A549 (cell line): ENCODE results near the gene NTN1. TPM values are rescaled to one million over a fixed set of nuclear protein-coding genes. Genes with fewer than 3 reads are reported as not detected.

Experiments used
- ATAC-seq, 2 experiments: fragments of 200-7000 bp in 1 of 2; fragments of >200 bp in 1 of 2; cut with Nextera tagmentation in 1 of 2; cut with Tn5 transposase in 1 of 2; 3 replicates each; pipeline versions ENCODE4 v1.8.0 to v1.9.1; 2018 to 2020; ENCODE audit warnings: mild to moderate bottlenecking in 1 of 2, moderate library complexity in 1 of 2
- CTCF ChIA-PET: fragments of 300-600 bp; sonication (Branson Sonifier 250); formaldehyde crosslinking; extraction: SDS; loops from one replicate; lab custom pipeline; 2021; ENCODE audit warnings: antibody characterized with exemption, inconsistent platforms; lab: Yijun Ruan, JAX
- POLR2A ChIA-PET: fragments of 350-600 bp; formaldehyde crosslinking; extraction: SDS; loops from one replicate; lab custom pipeline; 2021; ENCODE audit warnings: antibody characterized with exemption, inconsistent platforms; lab: Yijun Ruan, JAX
- DNase-seq, 2 experiments: peaks; one replicate each; pipeline versions ENCODE4 v3.0.0 to v3.0.0-alpha.2; 2011 to 2016; ENCODE audit warnings: low read depth in 1 of 2, low spot score in 1 of 2
- FAIRE-seq: peaks from 2 replicates; lab custom pipeline; 2011; peaks lifted over from hg19 to GRCh38; lab: Jason Lieb, UNC
- H3K27ac ChIP-seq, 2 experiments: fragments of >200 bp; sonication (Bioruptor Twin); formaldehyde crosslinking; 3 replicates each; pipeline ENCODE4 v1.5.1; 2016 to 2017
- H3K4me1 ChIP-seq: fragments of >200 bp; sonication (Bioruptor Twin); formaldehyde crosslinking; 3 replicates; pipeline ENCODE4 v1.6.1; 2016
- H3K4me2 ChIP-seq: fragments of >200 bp; sonication (Bioruptor Twin); formaldehyde crosslinking; 3 replicates; pipeline ENCODE4 v1.6.1; 2016
- H3K4me3 ChIP-seq: fragments of >200 bp; sonication (Bioruptor Twin); formaldehyde crosslinking; 3 replicates; pipeline ENCODE4 v1.5.1; 2016
- H3K9me3 ChIP-seq: fragments of >200 bp; sonication (Bioruptor Twin); formaldehyde crosslinking; 3 replicates; pipeline ENCODE4 v1.6.1; 2016
- BHLHE40 ChIP-seq: IDR thresholded peaks from 2 replicates; pipeline ENCODE4 v1.6.1; 2012; ENCODE audit warnings: low read depth, low read length, inconsistent platforms
- CEBPB ChIP-seq, 2 experiments: fragments of >200 bp in 1 of 2; sonication (Bioruptor Twin) in 1 of 2; formaldehyde crosslinking in 1 of 2; IDR thresholded peaks; 2 replicates each; pipeline ENCODE4 v1.6.1; 2012 to 2016
- CHD2 ChIP-seq: fragments of 150-350 bp; IDR thresholded peaks from 2 replicates; pipeline ENCODE4 v1.6.1; 2014; ENCODE audit warnings: low read length; ENCODE audit not compliant: partially characterized antibody
- CTCF ChIP-seq: fragments of >200 bp; sonication (Bioruptor Twin); formaldehyde crosslinking; IDR thresholded peaks from 3 replicates; pipeline ENCODE4 v1.5.1; 2016
- ELK1 ChIP-seq: fragments of 150-350 bp; IDR thresholded peaks from 2 replicates; pipeline ENCODE4 v1.6.1; 2014; ENCODE audit warnings: low read depth, mild to moderate bottlenecking, low read length
- FOSB ChIP-seq: fragments of 250-450 bp; sonication (Bioruptor Pico); IDR thresholded peaks from 2 replicates; pipeline ENCODE4 v1.5.0; 2020; ENCODE audit warnings: mild to moderate bottlenecking, moderate library complexity
- FOSL2 ChIP-seq, 2 experiments: fragments of 450-650 bp in 1 of 2; fragments of >200 bp in 1 of 2; sonication (Bioruptor Twin) in 1 of 2; formaldehyde crosslinking; IDR thresholded peaks; 2 replicates each; pipeline versions ENCODE4 v1.5.0 to v1.6.1; 2016 to 2020; ENCODE audit warnings: mild to moderate bottlenecking in 1 of 2, moderate library complexity in 1 of 2
- FOXS1 ChIP-seq: fragments of 250-450 bp; sonication (Bioruptor Pico); IDR thresholded peaks from 2 replicates; pipeline ENCODE4 v1.5.0; 2020; ENCODE audit warnings: mild to moderate bottlenecking, moderate library complexity
- HDAC2 ChIP-seq: fragments of 200-600 bp; sonication (generic); IDR thresholded peaks from 2 replicates; pipeline ENCODE4 v1.6.1; 2016
- HOXB5 ChIP-seq: fragments of 250-450 bp; sonication (Bioruptor Pico); IDR thresholded peaks from 2 replicates; pipeline ENCODE4 v1.5.0; 2020; ENCODE audit warnings: mild to moderate bottlenecking, moderate library complexity
- JUNB ChIP-seq: fragments of >200 bp; sonication (Bioruptor Twin); formaldehyde crosslinking; IDR thresholded peaks from 2 replicates; pipeline ENCODE4 v1.6.1; 2016
- KDM1A ChIP-seq: fragments of 200-600 bp; sonication (generic); IDR thresholded peaks from 2 replicates; pipeline ENCODE4 v1.6.1; 2016; ENCODE audit warnings: low read depth, mild to moderate bottlenecking
- MYC ChIP-seq: IDR thresholded peaks from 2 replicates; pipeline ENCODE4 v1.6.1; 2012; ENCODE audit warnings: mild to moderate bottlenecking, inconsistent platforms, low read length, improper control_type of control experiment, borderline replicate concordance
- PBX3 ChIP-seq: IDR thresholded peaks from 2 replicates; pipeline ENCODE4 v1.6.1; 2012
- POLR2AphosphoS2 ChIP-seq: conservative IDR thresholded peaks from 2 replicates; pipeline ENCODE4 v1.6.1; 2012; ENCODE audit warnings: low read length, improper control_type of control experiment, inconsistent platforms
- RAD21 ChIP-seq, 2 experiments: fragments of >200 bp in 1 of 2; sonication (Bioruptor Twin) in 1 of 2; formaldehyde crosslinking in 1 of 2; IDR thresholded peaks in 1 of 2; conservative IDR thresholded peaks in 1 of 2; 2 replicates in 1 of 2; 3 replicates in 1 of 2; pipeline ENCODE4 v1.6.1; 2012 to 2018; ENCODE audit warnings: inconsistent platforms in 1 of 2
- RCOR1 ChIP-seq: fragments of 150-350 bp; IDR thresholded peaks from 2 replicates; pipeline ENCODE4 v1.6.1; 2014; ENCODE audit warnings: antibody characterized with exemption, low read length, low read depth
- RNF2 ChIP-seq: fragments of 200-600 bp; sonication (generic); IDR thresholded peaks from 2 replicates; pipeline ENCODE4 v1.6.1; 2016; ENCODE audit warnings: low read depth, mild to moderate bottlenecking, antibody characterized with exemption, moderate library complexity, borderline replicate concordance
- SREBF2 ChIP-seq: fragments of 450-650 bp; IDR thresholded peaks from 2 replicates; pipeline ENCODE4 v1.6.1; 2014; ENCODE audit warnings: mild to moderate bottlenecking, moderate library complexity
- TP53 ChIP-seq: fragments of 250-450 bp; sonication (Bioruptor Pico); IDR thresholded peaks from 2 replicates; pipeline ENCODE4 v1.5.0; 2021; ENCODE audit warnings: mild to moderate bottlenecking, moderate library complexity
- ZC3H11A ChIP-seq: fragments of 450-650 bp; IDR thresholded peaks from 2 replicates; pipeline ENCODE4 v1.6.1; 2014; ENCODE audit warnings: antibody characterized with exemption, mild to moderate bottlenecking
- WGBS: methylation state at CpG from one replicate; pipeline ENCODE4 v1.1.6; 2017; ENCODE audit errors: missing lambda C conversion rate; 5-methylcytosine and 5-hydroxymethylcytosine counted together
- polyA plus RNA-seq, 4 experiments: library from polyadenylated mRNA; depleted of rRNA in 3 of 4; stranded (reverse); fragments of >200 nt; fragmentation: RNase III in 1 of 4; extraction: RNeasy Plus Mini Kit Qiagen cat#74134 plus additional on column Dnase treatment in 1 of 4; gene quantifications; 2 replicates in 3 of 4; 3 replicates in 1 of 4; pipeline ENCODE4 v1.2.3, GENCODE V29; 2011 to 2017

Gene NTN1
- polyA plus RNA-seq, 2 of the 4 experiments (the other 2 are of a cell fraction), result 0.12 to 0.13 TPM

- no peak overlapping the region for H3K4me2 ChIP-seq
- no peak for TF ChIP-seq POLR2AphosphoS2
- TF ChIP-seq JUNB, result no peak
- no peak for TF ChIP-seq FOSL2 (IDR thresholded peaks at IDR 0.05)
- TF ChIP-seq FOSL2 (CRISPR knock-in tag; IDR thresholded peaks at IDR 0.05), result no peak
- TF ChIP-seq RAD21 (conservative IDR thresholded peaks at IDR 0.05 in 1 of 2, IDR thresholded peaks at IDR 0.05 in 1 of 2), result no peak
- TF ChIP-seq ELK1, result no peak
- no peak for TF ChIP-seq PBX3
- no peak for TF ChIP-seq TP53
- no peak for TF ChIP-seq ZC3H11A
- no peak for TF ChIP-seq FOXS1 (CRISPR knock-in tag)
- TF ChIP-seq KDM1A, result no peak
- no peak for TF ChIP-seq MYC
- no peak for TF ChIP-seq RCOR1
- no peak for TF ChIP-seq RNF2
- no peak for TF ChIP-seq CTCF
- no peak for TF ChIP-seq SREBF2
- TF ChIP-seq FOSB (CRISPR knock-in tag), result no peak
- no peak for TF ChIP-seq BHLHE40
- no peak for TF ChIP-seq CHD2
- no peak for TF ChIP-seq HDAC2
- TF ChIP-seq, all 56 proteins: peak for 0
- FAIRE-seq (no peak), ATAC-seq (no peak), DNase-seq (no peak)
- H3K4me1 ChIP-seq, result no peaks in the 10 kb centered on the region
- no peaks in the 10 kb centered on the region for H3K9me3 ChIP-seq
- ChIA-PET POLR2A (no interaction called here), CTCF (interaction anchor here (0.6 to 1.6 kb wide), 4 partner anchors 24 to 219 kb away, joined by 3 to 4 read pairs (median 4); no protein-coding TSS in a partner anchor)
- no peak overlapping the region for H3K27ac ChIP-seq
- WGBS, result 82% methylated on average over 6 of the region's 6 CpGs
- H3K4me3 ChIP-seq, result no peak overlapping the region
Observed at GRCh38 chr17:9268546-9268945, 247.2 kb downstream of the NTN1 start.

- H3K4me1 ChIP-seq, result no peaks in the 10 kb centered on the region
- WGBS, result 80% methylated on average over 7 of the region's 7 CpGs
- no peak overlapping the region for H3K4me3 ChIP-seq
- CTCF ChIA-PET, result interaction anchor here (1.2 to 1.6 kb wide), 3 partner anchors 23 to 62 kb away, joined by 3 to 4 read pairs (median 4); no protein-coding TSS in a partner anchor
- no peaks in the 10 kb centered on the region for H3K9me3 ChIP-seq
- no peak for ATAC-seq
- TF ChIP-seq HOXB5 (CRISPR knock-in tag), result no peak
- POLR2A ChIA-PET, result no interaction called here
- no peak overlapping the region for H3K4me2 ChIP-seq
- H3K27ac ChIP-seq, result no peak overlapping the region
- no peak for FAIRE-seq
- no peak for DNase-seq
Observed at GRCh38 chr17:9269350-9270035, 248.2 kb downstream of the NTN1 start.

- H3K4me1 ChIP-seq, result no peaks in the 10 kb centered on the region
- 89% methylated on average over 9 of the region's 9 CpGs for WGBS
- POLR2A ChIA-PET, result no interaction called here
- no peak for TF ChIP-seq HOXB5 (CRISPR knock-in tag)
- TF ChIP-seq FOXS1 (CRISPR knock-in tag), result no peak
- TF ChIP-seq POLR2AphosphoS2, result no peak
- no peak for TF ChIP-seq PBX3
- TF ChIP-seq CEBPB (IDR thresholded peaks at IDR 0.05), result no peak
- TF ChIP-seq, all 56 proteins: peak for 0
- H3K27ac ChIP-seq, result no peak overlapping the region
- ATAC-seq (no peak), DNase-seq (no peak), FAIRE-seq (no peak)
- CTCF ChIA-PET, result no interaction called here
- no peak overlapping the region for H3K4me3 ChIP-seq
- no peaks in the 10 kb centered on the region for H3K9me3 ChIP-seq
- no peak overlapping the region for H3K4me2 ChIP-seq
Observed at GRCh38 chr17:9270921-9271320, 249.6 kb downstream of the NTN1 start.
